ENCODE data around the gene BTF3. TPM values are rescaled to one million over a fixed set of nuclear protein-coding genes. Genes with fewer than 3 reads are reported as not detected.

Gene BTF3
- total and polyA plus RNA-seq, 2 of the 8 experiments (the other 6 are each of a cell fraction or from before 2014, with no cell fraction given) = 396 to 754 TPM

DNA sequence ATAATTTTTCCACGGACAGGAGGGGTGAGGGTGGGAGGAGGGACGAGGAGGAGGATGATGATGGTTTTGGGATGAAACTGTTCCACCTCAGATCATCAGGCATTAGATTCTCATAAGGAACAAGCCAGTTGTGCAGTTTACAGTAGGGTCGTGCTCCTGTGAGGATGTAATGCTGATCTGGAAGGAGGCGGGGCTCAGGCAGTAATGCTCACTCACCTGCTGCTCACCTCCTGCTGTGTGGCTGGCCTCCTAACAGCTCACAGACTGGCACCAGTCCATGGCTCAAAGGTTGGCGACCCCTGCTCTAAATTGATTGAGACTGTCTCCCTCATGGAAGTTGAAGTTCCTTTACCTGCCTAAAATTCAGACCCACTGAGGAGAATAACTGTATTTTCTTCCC is 34.0 kb downstream of the BTF3 start:
- no peak overlapping the region for H3K56ac ChIP-seq (replicated peaks; ENCODE audit: insufficient read length, low read depth, low read length)
- ChIA-PET CTCF (ENCODE audit: partially characterized antibody) (interaction anchor here (2.0 kb wide), 1 partner anchor 11 kb away, joined by 10 read pairs; no protein-coding TSS in a partner anchor), POLR2A (ENCODE audit: partially characterized antibody) (no interaction called here)
- H2BK120ac ChIP-seq (replicated peaks; ENCODE audit: low read depth, low read length) = no peak overlapping the region
- no peak overlapping the region for H2BK5ac ChIP-seq (ENCODE audit: low read depth, low read length)
- WGBS, 2 experiments (ENCODE audit: extremely low coverage in 1 of 2, insufficient coverage in 1 of 2, insufficient read length in 1 of 2, insufficient replicate concordance in 2 of 2, low coverage in 1 of 2, low lambda C conversion rate in 2 of 2, missing lambda C conversion rate in 1 of 2) = 71% methylated on average over 5 of the region's 5 CpGs; no CpG with 5 or more reads in 1 of the 2 experiments
- peaks cover 4 to 9% of the 10 kb centered on the region in 2 experiments for H3K9me3 ChIP-seq (ENCODE audit: insufficient read depth in 2 of 2, low read depth in 1 of 2, low read length in 1 of 2)
- H3K4me3 ChIP-seq (ENCODE audit: extremely low read depth in 1 of 4, insufficient read depth in 2 of 4, low read depth in 3 of 4, low read length in 4 of 4) = no peak overlapping the region
- H3K27ac ChIP-seq (ENCODE audit: low read depth, low read length) = no peak overlapping the region
- H3K79me2 ChIP-seq (ENCODE audit: control insufficient read depth in 1 of 2, insufficient read depth in 2 of 2, low read length in 2 of 2) = no peaks in the 10 kb centered on the region
- H4K20me1 ChIP-seq (replicated peaks in 1 of 2; ENCODE audit: control insufficient read depth in 1 of 2, insufficient read depth in 2 of 2, low read length in 2 of 2) = no peaks in the 10 kb centered on the region
- TF ChIP-seq GABPA (IDR thresholded peaks at IDR 0.05; ENCODE audit: borderline replicate concordance, insufficient read depth, low read length) (no peak), KDM4A (IDR thresholded peaks at IDR 0.05; ENCODE audit: low read depth, low read length, severe bottlenecking) (no peak), NRF1 (IDR thresholded peaks at IDR 0.05; ENCODE audit: low read depth, low read length) (no peak), E2F6 (IDR thresholded peaks at IDR 0.05) (no peak), SRF (IDR thresholded peaks at IDR 0.05; ENCODE audit: low read depth, low read length) (no peak)
- TF ChIP-seq, protein P1, sequence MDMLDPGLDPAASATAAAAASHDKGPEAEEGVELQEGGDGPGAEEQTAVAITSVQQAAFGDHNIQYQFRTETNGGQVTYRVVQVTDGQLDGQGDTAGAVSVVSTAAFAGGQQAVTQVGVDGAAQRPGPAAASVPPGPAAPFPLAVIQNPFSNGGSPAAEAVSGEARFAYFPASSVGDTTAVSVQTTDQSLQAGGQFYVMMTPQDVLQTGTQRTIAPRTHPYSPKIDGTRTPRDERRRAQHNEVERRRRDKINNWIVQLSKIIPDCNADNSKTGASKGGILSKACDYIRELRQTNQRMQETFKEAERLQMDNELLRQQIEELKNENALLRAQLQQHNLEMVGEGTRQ (IDR thresholded peaks at IDR 0.05; ENCODE audit: low read length) = no peak
- no peak overlapping the region for H3K9ac ChIP-seq (replicated peaks in 1 of 4; ENCODE audit: extremely low read depth in 1 of 4, low read depth in 3 of 4, low read length in 3 of 4)
- no peaks in the 10 kb centered on the region for H3K27me3 ChIP-seq (replicated peaks in 1 of 4; ENCODE audit: control insufficient read depth in 3 of 4, extremely low read depth in 1 of 4, insufficient read depth in 3 of 4, low read length in 3 of 4)
- H2BK20ac ChIP-seq (ENCODE audit: low read length) = no peak overlapping the region
- H4K5ac ChIP-seq (ENCODE audit: insufficient read length, low read depth, low read length) = no peak overlapping the region
- H2BK12ac ChIP-seq (ENCODE audit: low read depth, low read length) = no peak overlapping the region
- DNase-seq (ENCODE audit: low read depth in 1 of 2, low spot score in 2 of 2) = no peak
- no peak overlapping the region for H4K91ac ChIP-seq (replicated peaks; ENCODE audit: insufficient read length, low read length)
- no peaks in the 10 kb centered on the region for H3K36me3 ChIP-seq (ENCODE audit: control insufficient read depth in 2 of 4, insufficient read depth in 4 of 4, low read length in 3 of 4)
- H3K23me2 ChIP-seq (ENCODE audit: low read depth, low read length) = no peaks in the 10 kb centered on the region; the same call in 1 of the 2 replicates
- FAIRE-seq = no peak
- no peak overlapping the region for H2AFZ ChIP-seq (ENCODE audit: low read length)
- H2AK5ac ChIP-seq (ENCODE audit: low read depth, low read length) = no peak overlapping the region
- no peak overlapping the region for H3K18ac ChIP-seq (ENCODE audit: extremely low read depth, low read length)
- H3K4ac ChIP-seq (replicated peaks; ENCODE audit: insufficient read length, low read depth, low read length) = no peak overlapping the region
- H3K79me1 ChIP-seq (ENCODE audit: low read depth, low read length) = no peaks in the 10 kb centered on the region
- no peak overlapping the region for H3K14ac ChIP-seq (ENCODE audit: insufficient read length)
- 0 out of 7 replicates have a peak, but pooled peaks cover 0 to 4% (median 0%) of the 10 kb centered on the region in 4 experiments for H3K4me1 ChIP-seq (replicated peaks in 1 of 4; ENCODE audit: control insufficient read depth in 3 of 4, insufficient read depth in 4 of 4, low read length in 3 of 4)
- H4K8ac ChIP-seq (ENCODE audit: extremely low read depth, insufficient read depth, low read length) = no peak overlapping the region
- no peak overlapping the region for H3K23ac ChIP-seq (ENCODE audit: insufficient read length)
- H3K4me2 ChIP-seq (ENCODE audit: insufficient read depth in 1 of 2, low read depth in 2 of 2, low read length in 2 of 2) = no peak overlapping the region
- H2BK15ac ChIP-seq (ENCODE audit: low read length) = no peak overlapping the region
